Caki2 (cell line): ENCODE data around the gene SIGLEC7. TPM values are rescaled to one million over a fixed set of nuclear protein-coding genes. Genes with fewer than 3 reads are reported as not detected.

Experiments used
- DNase-seq: peaks from one replicate; pipeline ENCODE4 v3.0.0-alpha.2; 2015; ENCODE audit warnings: low read depth
- in situ Hi-C: cut with HindIII; loops from 2 replicates; pipeline ENCODE4 v1.10.0; 2016; ENCODE audit warnings: low sequenced_read_pairs, low pct_unique_long_range_greater_than_20kb, mixed read lengths
- total RNA-seq: library from RNA; depleted of rRNA; stranded (reverse); fragments of >200 nt; shearing (Covaris generic); gene quantifications from 2 replicates; pipeline ENCODE4 v1.2.3, GENCODE V29; 2014; ENCODE audit warnings: low replicate concordance

Gene SIGLEC7
- total RNA-seq, 1 experiment from 2014 or later: not detected

DNA sequence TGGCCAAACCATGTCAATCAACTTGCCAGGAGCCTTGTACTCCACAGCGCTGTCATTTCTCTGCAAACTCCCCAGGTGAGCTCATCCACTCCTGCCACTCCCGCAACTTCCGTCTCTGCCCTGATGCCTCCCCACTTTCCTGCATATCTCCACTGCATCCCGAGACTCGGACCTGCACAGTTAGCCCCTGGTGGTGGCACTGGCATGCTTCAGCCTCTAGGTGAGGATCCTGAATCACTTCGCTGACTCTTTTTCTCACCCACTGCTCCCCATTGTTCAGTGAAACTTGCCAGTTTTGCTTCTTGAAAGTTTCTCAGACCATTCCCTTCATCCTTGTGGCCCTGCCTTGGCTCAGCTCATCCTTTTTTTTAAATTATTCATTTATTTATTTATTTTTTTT lies 30.5 kb upstream of the SIGLEC7 start:
- in situ Hi-C loops: no loop called here
- no peak for DNase-seq

DNA sequence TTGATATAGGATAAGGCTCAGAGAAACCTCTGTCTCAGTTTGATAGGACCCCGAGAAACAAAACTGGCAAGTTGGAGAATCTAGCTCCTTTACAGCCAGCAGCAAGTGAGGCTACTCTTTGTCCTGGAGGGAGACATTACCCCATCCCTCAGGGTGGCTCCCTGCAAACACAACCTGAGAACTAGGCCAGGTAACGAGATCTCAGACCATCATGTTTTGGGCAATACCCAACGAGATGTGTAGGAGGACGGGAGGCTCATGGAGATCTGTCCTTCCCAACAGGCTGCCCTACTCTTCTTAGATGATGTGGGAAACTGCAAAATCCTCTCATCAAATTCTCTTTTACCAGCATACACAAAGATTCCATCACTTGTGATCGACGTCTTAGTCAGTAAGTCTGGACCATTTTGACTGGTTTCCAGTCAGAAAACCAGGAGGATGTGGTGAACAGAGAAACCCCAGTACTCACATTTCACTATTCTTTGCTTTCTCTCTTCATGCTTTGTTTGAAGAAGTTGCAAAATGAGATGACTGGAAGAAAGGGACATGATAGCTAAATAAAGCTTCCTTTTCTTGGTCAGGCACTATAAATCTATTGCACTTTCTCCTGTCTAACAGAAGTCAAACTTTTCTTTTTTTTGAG lies 27.9 kb upstream of the SIGLEC7 start:
- in situ Hi-C loops: no loop called here
- DNase-seq: no peak

DNA sequence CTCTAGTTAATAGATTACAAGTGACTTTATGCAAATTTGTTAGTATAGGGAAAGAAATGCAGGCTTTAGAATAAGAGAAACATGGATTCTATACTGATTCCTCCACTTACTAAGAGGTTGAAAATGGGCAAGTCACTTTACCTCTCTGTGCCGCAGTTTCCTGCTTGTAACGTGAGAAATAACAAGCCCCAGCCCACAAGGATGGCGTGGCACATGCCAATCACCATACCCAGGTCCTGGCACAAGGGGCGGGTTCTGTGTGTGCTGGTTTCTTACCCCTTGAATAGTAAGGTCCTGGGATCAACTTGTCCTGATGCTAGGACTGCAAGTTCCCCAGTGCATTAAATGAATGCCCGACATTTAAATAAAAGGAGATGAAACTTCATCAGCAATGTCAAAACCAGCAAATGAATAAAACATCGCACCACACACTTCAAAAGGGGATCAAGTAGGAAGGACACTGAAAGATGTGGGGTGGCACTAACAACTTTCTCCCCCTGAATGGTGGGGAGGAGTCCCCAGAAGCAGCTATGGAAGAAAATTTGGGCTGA lies 25.3 kb upstream of the SIGLEC7 start:
- in situ Hi-C loops: no loop called here
- no peak for DNase-seq

DNA sequence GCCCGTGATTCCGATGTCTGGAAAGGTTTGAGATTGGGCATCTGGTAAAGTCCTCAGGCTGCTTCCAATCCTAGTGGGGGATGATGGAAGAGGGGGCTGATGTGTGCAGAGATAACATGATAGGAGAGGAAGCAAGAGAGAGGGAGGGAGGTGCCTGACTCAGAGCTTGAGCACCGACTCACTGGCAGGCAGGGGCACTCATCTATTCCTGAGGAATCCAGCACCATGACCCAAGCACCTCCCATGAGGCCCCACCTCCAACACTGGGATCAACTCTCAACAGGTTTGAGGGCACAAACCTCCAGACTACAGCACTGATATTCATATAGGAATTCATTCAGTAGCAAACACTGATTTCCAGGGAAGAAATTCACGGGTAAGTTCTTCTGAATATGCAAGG lies 23.0 kb upstream of the SIGLEC7 start:
- in situ Hi-C loops: no loop called here
- no peak for DNase-seq

DNA sequence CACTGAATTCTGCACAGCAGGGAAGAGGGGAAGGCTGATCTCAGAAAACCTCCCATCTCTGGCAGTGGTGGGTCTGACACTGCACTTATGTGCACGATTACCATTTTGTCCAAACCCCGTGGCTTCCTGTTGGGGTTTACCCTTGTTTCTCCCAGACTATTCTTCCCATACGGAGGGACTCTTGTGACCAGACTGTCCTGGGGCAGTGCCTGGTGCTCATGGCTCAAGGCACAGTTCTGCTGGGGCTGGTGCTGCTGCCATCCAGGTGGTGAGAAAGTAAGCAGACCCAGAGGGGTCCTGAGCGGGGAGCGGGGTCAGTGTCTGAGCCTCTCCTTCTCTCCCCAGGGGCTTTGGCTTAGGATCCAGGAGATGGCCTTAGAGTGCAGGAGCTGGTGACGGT lies 22.5 kb upstream of the SIGLEC7 start:
- in situ Hi-C loops: no loop called here

DNA sequence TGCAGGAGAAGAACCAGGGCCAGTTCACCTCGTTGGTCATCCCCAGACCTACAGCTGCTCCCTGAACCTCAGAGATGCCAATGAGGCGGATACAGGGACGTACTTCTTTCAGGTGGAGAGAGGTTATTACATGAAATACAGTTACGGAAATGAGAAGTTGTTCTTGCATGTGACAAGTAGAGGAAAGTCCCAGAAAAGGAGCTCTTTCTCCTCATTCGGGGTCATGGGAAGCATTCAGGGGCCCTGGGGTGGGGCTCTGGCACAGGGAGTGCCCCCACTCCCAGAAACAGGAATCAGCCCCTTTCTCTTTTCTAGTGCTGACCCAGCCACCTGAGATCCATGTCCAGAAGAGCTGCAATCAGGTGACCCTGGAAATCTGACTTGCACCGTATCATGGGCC lies 21.9 kb upstream of the SIGLEC7 start:
- DNase-seq: no peak
- in situ Hi-C loops: no loop called here

More for the DNA sequence above, 22.5 kb upstream of the SIGLEC7 start:
- DNase-seq: no peak

DNA sequence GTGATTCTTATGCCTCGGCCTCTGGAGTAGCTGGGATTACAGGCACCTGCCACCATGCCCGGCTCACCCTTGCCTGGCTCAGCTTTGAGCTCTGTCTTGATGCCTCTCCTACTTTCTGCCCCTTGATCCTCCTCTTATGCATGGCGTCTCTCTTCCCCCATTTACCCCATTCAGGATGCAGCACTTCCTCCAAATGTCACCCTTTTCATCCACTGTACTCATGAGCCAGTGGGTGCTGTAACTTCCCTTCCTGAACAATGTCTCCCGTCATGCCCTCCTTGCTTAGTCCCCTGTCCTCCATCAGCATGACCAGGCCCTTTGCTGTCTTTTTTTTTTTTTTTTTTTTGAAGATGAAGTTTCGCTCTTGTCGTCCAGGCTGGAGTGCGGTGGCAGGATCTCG lies 20.8 kb upstream of the SIGLEC7 start:
- DNase-seq: no peak
- in situ Hi-C loops: no loop called here

DNA sequence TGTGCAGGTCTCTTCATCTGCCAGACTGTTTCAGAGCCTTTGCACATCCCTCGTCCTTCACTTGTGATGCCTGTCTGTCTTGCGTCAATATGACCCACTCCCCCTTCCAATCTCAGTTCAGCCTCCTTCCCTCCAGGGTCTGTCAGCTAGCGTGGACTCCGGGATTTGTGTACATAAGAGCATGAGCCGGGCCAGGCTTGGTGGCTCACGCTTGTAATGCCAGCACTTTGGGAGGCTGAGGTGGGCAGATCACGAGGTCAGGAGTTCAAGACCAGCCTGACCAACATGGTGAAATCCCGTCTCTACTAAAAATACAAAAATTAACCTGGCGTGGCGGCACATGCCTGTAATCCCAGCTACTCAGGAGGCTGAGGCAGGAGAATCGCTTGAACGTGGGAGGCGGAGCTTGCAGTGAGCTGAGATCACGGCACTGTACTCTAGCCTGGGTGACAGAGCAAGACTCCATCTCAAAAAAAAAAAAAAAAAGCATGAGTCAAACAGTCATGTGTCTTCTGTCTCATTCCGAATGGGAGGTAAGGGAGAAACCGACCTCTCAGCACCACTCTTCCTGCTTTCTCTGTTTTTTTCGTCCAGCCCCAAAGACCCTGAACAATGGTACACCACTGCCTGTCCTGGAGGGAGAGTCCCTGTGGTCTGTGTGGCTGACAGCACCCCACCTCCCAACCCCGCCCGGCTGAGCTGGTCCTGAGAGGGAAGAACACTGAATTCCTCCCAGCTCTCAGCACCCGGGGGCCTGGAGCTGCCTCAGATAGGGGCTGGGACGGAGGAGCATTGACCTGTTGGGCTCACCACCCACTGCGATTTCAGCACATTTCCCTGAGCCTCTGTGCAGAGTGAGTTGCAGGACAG lies 19.8 kb upstream of the SIGLEC7 start:
- in situ Hi-C loops: no loop called here
- DNase-seq: peak; percentile 82

DNA sequence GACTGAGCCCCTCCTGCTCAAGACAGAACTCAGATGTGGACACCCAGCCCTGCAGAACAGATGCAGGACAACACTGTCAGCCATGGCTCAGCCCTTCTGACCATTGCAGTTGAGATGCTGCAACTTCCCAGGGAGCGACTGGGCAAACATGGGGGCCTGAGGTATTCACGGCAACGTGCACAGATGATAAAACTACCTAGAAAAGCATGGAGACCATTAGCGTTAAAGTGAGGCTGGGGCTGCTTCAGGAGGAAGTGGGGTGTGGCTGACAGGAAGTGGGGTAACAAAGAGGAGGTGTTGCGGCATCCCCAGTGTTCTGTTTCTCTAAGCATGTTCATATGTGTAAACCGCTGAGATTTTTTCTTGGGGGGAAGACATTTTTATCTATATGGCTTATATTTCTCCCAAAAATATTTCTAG lies 18.7 kb upstream of the SIGLEC7 start:
- in situ Hi-C loops: no loop called here
- DNase-seq: no peak

DNA sequence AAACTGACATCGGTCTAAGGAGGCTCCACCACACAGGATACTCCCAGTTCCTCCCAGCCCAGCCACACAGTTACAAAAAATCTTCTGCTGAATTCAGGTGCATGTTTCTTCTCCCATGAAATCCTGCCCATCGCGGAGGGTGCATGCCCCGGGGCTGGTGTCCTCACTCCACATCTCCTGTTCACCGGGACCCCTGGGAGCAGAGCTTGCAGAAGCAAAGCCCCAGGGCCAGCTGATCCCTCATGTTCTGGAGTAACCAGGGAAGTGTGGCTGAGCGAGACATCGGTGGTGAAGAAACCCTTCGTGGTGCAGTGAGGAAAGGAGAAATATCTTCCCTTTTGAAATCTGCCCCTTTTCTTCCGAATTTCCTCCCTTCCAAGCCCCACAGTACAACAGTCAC lies 18.3 kb upstream of the SIGLEC7 start:
- no peak for DNase-seq
- in situ Hi-C loops: no loop called here

DNA sequence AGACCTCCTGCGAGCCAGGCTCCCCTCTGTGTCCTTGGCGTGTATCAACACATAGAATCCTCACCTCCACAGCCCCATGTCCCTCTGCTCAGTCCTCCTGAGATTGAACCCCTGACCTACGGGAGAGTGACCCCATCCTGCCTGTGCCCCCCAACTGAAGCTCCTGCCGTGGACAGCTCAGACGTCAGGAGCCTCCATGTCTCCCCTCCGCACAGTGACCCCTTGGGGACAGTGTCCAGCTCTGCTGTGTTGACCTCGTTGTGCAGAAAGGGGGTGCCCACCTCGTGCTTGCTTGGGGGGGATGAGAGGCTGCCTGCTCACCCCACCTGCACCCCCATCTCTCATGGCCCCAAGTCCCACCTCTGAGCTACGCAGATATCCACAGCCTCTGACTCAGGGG lies 17.9 kb upstream of the SIGLEC7 start:
- in situ Hi-C loops: no loop called here
- DNase-seq: no peak

DNA sequence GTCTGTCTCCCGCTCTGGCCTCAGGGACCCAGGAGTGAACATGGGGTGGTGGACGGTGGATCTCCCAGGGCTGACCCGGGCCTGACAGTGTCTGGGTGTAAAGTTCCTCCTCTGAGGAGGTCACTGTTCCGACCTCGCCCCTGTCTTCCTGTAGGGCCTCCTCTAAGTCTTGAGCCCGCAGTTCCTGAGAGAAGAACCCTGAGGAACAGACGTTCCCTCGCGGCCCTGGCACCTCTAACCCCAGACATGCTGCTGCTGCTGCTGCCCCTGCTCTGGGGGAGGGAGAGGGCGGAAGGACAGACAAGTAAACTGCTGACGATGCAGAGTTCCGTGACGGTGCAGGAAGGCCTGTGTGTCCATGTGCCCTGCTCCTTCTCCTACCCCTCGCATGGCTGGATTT lies 17.4 kb upstream of the SIGLEC7 start, which contains the start of gene SIGLEC9:
Gene SIGLEC9, plus strand, starts transcription at position 178 of the 400 bp plus-strand sequence. Its CDS starts 69 bp downstream, at position 247.
- DNase-seq: no peak
- in situ Hi-C loops: no loop called here

DNA sequence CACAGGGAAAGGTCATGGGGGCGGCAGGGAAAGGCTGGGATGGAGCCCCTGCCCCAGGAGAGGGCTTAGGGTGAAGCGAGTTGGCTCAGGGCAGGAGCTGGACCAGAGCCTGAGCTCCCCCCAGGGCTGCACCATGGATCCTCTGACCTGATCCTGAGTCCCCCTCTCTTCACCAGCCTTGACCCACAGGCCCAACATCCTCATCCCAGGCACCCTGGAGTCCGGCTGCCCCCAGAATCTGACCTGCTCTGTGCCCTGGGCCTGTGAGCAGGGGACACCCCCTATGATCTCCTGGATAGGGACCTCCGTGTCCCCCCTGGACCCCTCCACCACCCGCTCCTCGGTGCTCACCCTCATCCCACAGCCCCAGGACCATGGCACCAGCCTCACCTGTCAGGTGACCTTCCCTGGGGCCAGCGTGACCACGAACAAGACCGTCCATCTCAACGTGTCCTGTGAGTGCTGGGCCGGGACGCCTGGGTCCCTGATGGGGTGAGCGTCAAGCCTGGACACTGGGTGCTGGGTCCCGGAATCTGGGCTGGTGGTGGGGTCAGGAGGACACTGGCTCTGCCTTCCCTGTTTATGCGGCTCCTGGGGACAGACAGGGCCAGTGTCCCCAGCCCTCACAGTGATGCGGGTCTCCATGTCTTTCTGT lies 16.6 kb upstream of the SIGLEC7 start:
- no peak for DNase-seq
- in situ Hi-C loops: no loop called here

DNA sequence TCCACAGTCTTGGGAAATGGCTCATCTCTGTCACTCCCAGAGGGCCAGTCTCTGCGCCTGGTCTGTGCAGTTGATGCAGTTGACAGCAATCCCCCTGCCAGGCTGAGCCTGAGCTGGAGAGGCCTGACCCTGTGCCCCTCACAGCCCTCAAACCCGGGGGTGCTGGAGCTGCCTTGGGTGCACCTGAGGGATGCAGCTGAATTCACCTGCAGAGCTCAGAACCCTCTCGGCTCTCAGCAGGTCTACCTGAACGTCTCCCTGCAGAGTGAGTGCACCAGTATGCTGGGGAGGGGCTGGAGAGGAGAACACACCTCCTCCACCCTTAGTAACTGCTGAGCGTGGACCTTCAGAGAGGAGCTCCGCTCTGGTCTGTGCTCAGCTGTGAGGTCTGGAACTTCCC lies 15.1 kb upstream of the SIGLEC7 start:
- no peak for DNase-seq
- in situ Hi-C loops: no loop called here

DNA sequence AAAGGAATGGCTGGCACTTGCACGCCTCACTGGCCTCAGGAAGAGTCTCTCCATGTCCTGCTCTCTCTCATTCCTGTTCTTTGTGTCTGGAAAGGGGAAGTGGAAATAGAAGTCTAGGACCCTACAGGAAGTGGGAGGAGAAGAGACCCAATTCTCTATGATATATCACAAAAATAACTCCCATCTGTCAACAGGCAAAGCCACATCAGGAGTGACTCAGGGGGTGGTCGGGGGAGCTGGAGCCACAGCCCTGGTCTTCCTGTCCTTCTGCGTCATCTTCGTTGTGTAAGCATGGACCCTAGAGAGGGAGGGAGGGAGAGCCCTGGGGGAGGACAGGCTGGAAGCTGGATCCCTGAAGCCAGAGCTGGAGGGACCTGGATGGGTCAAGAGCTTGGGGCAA lies 14.3 kb upstream of the SIGLEC7 start:
- DNase-seq: no peak

DNA sequence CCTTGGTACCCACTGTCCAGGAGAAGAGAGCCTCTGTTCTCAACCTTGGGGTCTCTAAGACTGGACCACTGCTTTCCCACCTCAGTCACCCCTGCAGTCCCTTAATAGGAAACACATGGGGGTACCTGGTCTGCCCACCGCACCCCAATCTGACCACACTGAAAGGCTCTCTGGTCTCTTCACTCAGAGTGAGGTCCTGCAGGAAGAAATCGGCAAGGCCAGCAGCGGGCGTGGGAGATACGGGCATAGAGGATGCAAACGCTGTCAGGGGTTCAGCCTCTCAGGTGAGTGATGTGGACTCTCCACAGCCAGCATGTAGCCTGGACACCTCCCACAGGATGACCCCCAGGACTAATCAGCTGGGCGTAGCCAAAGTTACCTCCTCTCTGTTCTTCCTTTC lies 13.9 kb upstream of the SIGLEC7 start:
- in situ Hi-C loops: no loop called here

More for the DNA sequence above, 14.3 kb upstream of the SIGLEC7 start:
- in situ Hi-C loops: no loop called here

DNA sequence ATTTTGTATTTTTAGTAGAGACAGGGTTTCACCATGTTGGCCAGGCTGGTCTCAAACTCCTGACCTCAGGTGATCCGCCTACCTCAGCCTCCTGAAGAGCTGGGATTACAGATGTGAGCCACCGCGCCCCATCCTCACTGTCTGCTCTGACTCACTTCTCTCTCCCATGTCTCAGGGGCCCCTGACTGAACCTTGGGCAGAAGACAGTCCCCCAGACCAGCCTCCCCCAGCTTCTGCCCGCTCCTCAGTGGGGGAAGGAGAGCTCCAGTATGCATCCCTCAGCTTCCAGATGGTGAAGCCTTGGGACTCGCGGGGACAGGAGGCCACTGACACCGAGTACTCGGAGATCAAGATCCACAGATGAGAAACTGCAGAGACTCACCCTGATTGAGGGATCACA lies 12.4 kb upstream of the SIGLEC7 start:
- DNase-seq: no peak
- in situ Hi-C loops: no loop called here

More for the DNA sequence above, 13.9 kb upstream of the SIGLEC7 start:
- DNase-seq: no peak

DNA sequence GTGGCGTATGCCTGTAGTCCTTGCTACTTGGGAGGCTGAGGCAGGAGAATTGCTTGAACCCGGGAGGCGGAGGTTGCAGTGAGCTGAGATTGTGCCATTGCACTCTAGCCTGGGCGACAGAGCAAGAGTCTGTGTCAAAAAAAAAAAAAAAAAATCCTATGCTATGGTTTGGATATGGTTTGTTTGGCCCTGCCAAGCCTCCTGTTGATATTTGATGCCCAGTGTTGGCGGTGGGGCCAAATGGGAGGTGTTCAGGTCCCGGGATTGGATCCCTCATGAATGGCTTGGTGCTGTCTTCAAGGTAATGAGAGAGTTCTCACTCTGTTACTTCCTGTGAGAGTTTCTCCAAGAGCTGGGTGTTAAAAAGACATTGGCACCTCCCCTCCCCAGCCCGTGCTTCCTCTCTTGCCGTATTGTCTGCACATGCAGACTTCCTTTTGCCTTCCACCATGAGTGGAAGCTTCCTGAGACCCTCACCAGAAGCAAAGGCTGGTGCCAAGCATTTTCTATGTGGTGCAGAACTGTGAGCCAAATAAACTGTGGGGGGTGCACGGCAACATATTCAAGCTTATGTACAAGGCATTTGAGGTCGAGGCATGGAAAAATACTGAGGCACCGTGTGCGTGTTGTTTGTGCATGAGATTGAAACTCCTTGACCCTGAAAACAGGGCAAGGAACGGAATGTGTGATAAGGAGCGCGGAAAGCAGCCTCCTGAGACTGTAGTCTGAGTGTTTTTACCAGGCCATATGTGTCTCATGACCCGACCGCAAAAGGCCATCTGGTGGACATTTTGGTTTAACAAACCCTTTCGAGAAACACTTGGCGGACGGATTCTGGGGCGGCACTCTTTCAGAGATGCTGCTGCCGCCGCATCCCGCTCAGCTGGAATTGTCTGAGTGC lies 10.1 kb upstream of the SIGLEC7 start:
- in situ Hi-C loops: no loop called here
- DNase-seq: no peak
